Measurements from ENCODE around the gene KCNH3.
"Not testable (repeated sequence)": the region's sequence is repeated elsewhere in the genome, so short reads cannot be mapped to it uniquely, and the experiment has no call there.

The KCNH3 gene

GRCh38 chr12:49538510-49539403 lies at the start of gene KCNH3:
Gene KCNH3, plus strand, starts transcription at chr12:49539030. Its CDS starts 387 bp downstream, at chr12:49539417.
- DNase-seq (ENCODE audit: low spot score), result peak; percentile 89

- DNase-seq (ENCODE audit: low spot score), result no peak
These were observed 49.7 kb upstream of the KCNH3 start for GRCh38 chr12:49489154-49489553.

- DNase-seq (ENCODE audit: low spot score), result no peak
These were observed 49.1 kb upstream of the KCNH3 start for GRCh38 chr12:49489720-49490119.

- DNase-seq (ENCODE audit: low spot score), result no peak
These were observed 47.0 kb upstream of the KCNH3 start for GRCh38 chr12:49491823-49492222.

GRCh38 chr12:49493900-49494299 lies 44.9 kb upstream of the KCNH3 start:
- no peak for DNase-seq (ENCODE audit: low spot score)

GRCh38 chr12:49496417-49497360 lies 42.1 kb upstream of the KCNH3 start:
- DNase-seq (ENCODE audit: low spot score), result no peak

GRCh38 chr12:49501895-49502294 lies 36.9 kb upstream of the KCNH3 start:
- no peak for DNase-seq (ENCODE audit: low spot score)

GRCh38 chr12:49502590-49502989 lies 36.2 kb upstream of the KCNH3 start:
- no peak for DNase-seq (ENCODE audit: low spot score)

- no peak for DNase-seq (ENCODE audit: low spot score)
These were observed 35.1 kb upstream of the KCNH3 start for GRCh38 chr12:49503674-49504180.

GRCh38 chr12:49505672-49506071 lies 33.2 kb upstream of the KCNH3 start:
- DNase-seq (ENCODE audit: low spot score), result no peak

GRCh38 chr12:49507139-49507538 lies 31.7 kb upstream of the KCNH3 start:
- no peak for DNase-seq (ENCODE audit: low spot score)

- DNase-seq (ENCODE audit: low spot score), result not testable (repeated sequence)
These were observed 29.1 kb upstream of the KCNH3 start for GRCh38 chr12:49509681-49510080.

GRCh38 chr12:49511410-49511809 lies 27.4 kb upstream of the KCNH3 start:
- DNase-seq (ENCODE audit: low spot score), result no peak

- DNase-seq (ENCODE audit: low spot score), result no peak
These were observed 26.3 kb upstream of the KCNH3 start for GRCh38 chr12:49512546-49512945.

GRCh38 chr12:49515266-49515665 lies 23.6 kb upstream of the KCNH3 start:
- DNase-seq (ENCODE audit: low spot score), result no peak

- no peak for DNase-seq (ENCODE audit: low spot score)
These were observed 19.8 kb upstream of the KCNH3 start for GRCh38 chr12:49518914-49519573.

GRCh38 chr12:49519574-49519936 lies 19.3 kb upstream of the KCNH3 start:
- DNase-seq (ENCODE audit: low spot score), result no peak

GRCh38 chr12:49521389-49521788 lies 17.4 kb upstream of the KCNH3 start:
- DNase-seq (ENCODE audit: low spot score), result no peak

GRCh38 chr12:49524660-49525324 lies 14.0 kb upstream of the KCNH3 start:
- no peak for DNase-seq (ENCODE audit: low spot score)

- DNase-seq (ENCODE audit: low spot score), result no peak
These were observed 12.9 kb upstream of the KCNH3 start for GRCh38 chr12:49525942-49526341.

GRCh38 chr12:49527361-49528130 lies 11.3 kb upstream of the KCNH3 start:
- no peak for DNase-seq (ENCODE audit: low spot score)
